ENCODE measurements around the gene UNC13D.

The UNC13D gene

GRCh38 chr17:75840799-75841164 is 3.4 kb downstream of the UNC13D start:
- no peak overlapping the region for H3K4me3 ChIP-seq (ENCODE audit: control insufficient read depth, low read depth, low read length)
- no peak for DNase-seq (ENCODE audit: low read depth)
- no peak for TF ChIP-seq CTCF (IDR thresholded peaks at IDR 0.05; ENCODE audit: control insufficient read depth, insufficient read depth, low read depth, low read length, missing control alignments)

GRCh38 chr17:75839942-75840798 is 4.0 kb downstream of the UNC13D start:
- H3K4me3 ChIP-seq (ENCODE audit: control insufficient read depth, low read depth, low read length): no peak overlapping the region
- no peak for TF ChIP-seq CTCF (IDR thresholded peaks at IDR 0.05; ENCODE audit: control insufficient read depth, insufficient read depth, low read depth, low read length, missing control alignments)
- no peak for DNase-seq (ENCODE audit: low read depth)

GRCh38 chr17:75838410-75838809 is 5.8 kb downstream of the UNC13D start:
- DNase-seq (ENCODE audit: low read depth): no peak
- TF ChIP-seq CTCF (IDR thresholded peaks at IDR 0.05; ENCODE audit: control insufficient read depth, insufficient read depth, low read depth, low read length, missing control alignments): no peak

DNA sequence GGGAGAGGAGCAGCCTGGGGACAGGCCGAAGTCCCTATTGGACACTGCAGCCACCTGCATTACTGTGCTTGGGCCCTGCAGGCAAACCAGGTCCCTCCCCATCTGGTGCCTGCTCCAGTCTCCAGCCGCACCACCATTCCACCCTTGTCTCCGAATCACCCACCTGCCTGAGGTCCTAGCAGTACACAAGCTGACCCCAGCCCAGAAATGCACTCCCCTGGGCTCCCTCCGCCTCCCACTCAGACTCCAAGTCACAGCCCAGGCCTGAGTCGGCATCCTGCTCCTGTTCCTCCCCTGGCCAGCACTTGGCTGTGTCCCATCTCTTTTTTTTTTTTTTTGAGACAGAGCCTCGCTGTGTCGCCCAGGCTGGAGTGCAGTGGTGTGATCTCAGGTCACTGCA is 6.3 kb downstream of the UNC13D start:
- no peak for DNase-seq (ENCODE audit: low read depth)
- no peak overlapping the region for H3K4me3 ChIP-seq (ENCODE audit: control insufficient read depth, low read depth, low read length)
- no peak for TF ChIP-seq CTCF (IDR thresholded peaks at IDR 0.05; ENCODE audit: control insufficient read depth, insufficient read depth, low read depth, low read length, missing control alignments)

More at GRCh38 chr17:75838410-75838809, 5.8 kb downstream of the UNC13D start:
- no peak overlapping the region for H3K4me3 ChIP-seq (ENCODE audit: control insufficient read depth, low read depth, low read length)

DNA sequence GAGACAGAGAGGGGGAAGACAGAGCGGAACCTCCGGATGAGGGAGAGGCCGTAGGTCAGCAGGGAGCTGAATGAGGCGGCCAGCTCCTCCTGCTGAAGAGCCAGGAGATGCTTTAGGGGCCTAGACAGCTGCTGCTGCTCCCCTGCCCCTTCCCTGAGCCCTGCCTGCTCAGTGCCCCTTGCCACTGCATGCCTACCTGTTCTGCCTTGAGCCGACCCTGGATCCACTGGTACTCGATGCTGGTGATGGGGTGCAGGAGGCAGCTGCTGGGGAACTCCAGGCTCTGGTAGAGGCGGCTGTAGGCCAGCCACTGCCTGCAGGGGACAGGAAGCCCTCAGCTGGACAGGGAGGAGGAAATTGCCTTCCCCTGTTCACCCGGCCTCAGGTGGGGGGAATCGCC is 7.6 kb downstream of the UNC13D start:
- no peak for DNase-seq (ENCODE audit: low read depth)
- no peak for TF ChIP-seq CTCF (IDR thresholded peaks at IDR 0.05; ENCODE audit: control insufficient read depth, insufficient read depth, low read depth, low read length, missing control alignments)
- H3K4me3 ChIP-seq (ENCODE audit: control insufficient read depth, low read depth, low read length): no peak overlapping the region

DNA sequence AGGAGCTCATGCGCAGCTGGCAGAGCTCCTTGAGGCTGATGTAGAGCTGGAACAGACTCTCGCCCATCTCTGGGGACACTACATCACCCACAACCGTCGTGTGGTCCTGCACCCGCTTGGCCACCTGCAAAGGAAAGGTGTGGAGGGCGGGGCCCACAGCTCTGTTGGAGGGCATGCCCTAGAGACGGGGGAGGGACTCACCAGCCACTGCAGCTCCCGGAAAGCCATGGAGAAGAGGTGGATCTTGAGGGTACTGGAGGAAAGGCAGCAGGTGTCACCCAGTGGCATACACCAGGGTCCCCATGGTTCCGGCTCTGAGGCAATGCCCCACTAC is 8.6 kb downstream of the UNC13D start:
- H3K4me3 ChIP-seq (ENCODE audit: control insufficient read depth, low read depth, low read length): no peak overlapping the region
- no peak for TF ChIP-seq CTCF (IDR thresholded peaks at IDR 0.05; ENCODE audit: control insufficient read depth, insufficient read depth, low read depth, low read length, missing control alignments)

More for the DNA sequence above, 8.6 kb downstream of the UNC13D start:
- no peak for DNase-seq (ENCODE audit: low read depth)

Measured in AG09309 (cell line).